ENCODE data around the gene TBL1Y.

- TF ChIP-seq CTCF (conservative IDR thresholded peaks at IDR 0.05; ENCODE audit: low read depth, low read length) (no peak), RCOR1 (IDR thresholded peaks at IDR 0.05; ENCODE audit: insufficient replicate concordance, low read length) (no peak), MAZ (IDR thresholded peaks at IDR 0.05; ENCODE audit: borderline replicate concordance, low read depth, low read length) (no peak)
- TF ChIP-seq, protein P1, sequence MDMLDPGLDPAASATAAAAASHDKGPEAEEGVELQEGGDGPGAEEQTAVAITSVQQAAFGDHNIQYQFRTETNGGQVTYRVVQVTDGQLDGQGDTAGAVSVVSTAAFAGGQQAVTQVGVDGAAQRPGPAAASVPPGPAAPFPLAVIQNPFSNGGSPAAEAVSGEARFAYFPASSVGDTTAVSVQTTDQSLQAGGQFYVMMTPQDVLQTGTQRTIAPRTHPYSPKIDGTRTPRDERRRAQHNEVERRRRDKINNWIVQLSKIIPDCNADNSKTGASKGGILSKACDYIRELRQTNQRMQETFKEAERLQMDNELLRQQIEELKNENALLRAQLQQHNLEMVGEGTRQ (IDR thresholded peaks at IDR 0.05; ENCODE audit: low read depth, low read length), result no peak
Observed at GRCh38 chrY:6968191-6968590, 57.7 kb downstream of the TBL1Y start.

Data from IMR-90 (cell line).